ENCODE results near the gene SMIM14.
"Not testable (repeated sequence)": the region's sequence is repeated elsewhere in the genome, so short reads cannot be mapped to it uniquely, and the experiment has no call there.

DNA sequence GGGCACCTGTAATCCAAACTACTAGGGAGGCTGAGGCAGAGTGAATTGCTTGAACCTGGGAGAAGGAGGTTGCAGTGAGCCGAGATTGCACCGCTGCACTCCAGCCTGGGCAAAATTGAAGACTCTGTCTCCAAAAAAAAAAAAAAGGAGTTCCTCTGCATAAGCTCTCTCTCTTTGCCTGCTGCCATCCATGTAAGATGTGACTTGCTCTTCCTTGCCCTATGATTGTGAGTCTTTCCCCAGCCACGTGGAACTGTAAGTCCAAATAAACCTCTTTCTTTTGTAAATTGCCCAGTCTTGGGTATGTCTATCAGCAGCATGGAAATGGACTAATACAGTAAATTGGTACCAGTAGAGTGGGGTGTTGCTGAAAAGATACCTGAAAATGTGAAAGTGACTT is 106.4 kb downstream of the SMIM14 start:
- TF ChIP-seq, protein P1, sequence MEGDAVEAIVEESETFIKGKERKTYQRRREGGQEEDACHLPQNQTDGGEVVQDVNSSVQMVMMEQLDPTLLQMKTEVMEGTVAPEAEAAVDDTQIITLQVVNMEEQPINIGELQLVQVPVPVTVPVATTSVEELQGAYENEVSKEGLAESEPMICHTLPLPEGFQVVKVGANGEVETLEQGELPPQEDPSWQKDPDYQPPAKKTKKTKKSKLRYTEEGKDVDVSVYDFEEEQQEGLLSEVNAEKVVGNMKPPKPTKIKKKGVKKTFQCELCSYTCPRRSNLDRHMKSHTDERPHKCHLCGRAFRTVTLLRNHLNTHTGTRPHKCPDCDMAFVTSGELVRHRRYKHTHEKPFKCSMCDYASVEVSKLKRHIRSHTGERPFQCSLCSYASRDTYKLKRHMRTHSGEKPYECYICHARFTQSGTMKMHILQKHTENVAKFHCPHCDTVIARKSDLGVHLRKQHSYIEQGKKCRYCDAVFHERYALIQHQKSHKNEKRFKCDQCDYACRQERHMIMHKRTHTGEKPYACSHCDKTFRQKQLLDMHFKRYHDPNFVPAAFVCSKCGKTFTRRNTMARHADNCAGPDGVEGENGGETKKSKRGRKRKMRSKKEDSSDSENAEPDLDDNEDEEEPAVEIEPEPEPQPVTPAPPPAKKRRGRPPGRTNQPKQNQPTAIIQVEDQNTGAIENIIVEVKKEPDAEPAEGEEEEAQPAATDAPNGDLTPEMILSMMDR (conservative IDR thresholded peaks at IDR 0.05 in 1 of 2, IDR thresholded peaks at IDR 0.05 in 1 of 2; ENCODE audit: low read depth in 1 of 2, low read length in 2 of 2): not testable (repeated sequence)
- not testable (repeated sequence) for TF ChIP-seq EZH2 (IDR thresholded peaks at IDR 0.05; ENCODE audit: low read length, missing control alignments)
